Measurements from ENCODE around the gene C17orf50.
"Not testable (repeated sequence)": the region's sequence is repeated elsewhere in the genome, so short reads cannot be mapped to it uniquely, and the experiment has no call there.

The C17orf50 gene

DNA sequence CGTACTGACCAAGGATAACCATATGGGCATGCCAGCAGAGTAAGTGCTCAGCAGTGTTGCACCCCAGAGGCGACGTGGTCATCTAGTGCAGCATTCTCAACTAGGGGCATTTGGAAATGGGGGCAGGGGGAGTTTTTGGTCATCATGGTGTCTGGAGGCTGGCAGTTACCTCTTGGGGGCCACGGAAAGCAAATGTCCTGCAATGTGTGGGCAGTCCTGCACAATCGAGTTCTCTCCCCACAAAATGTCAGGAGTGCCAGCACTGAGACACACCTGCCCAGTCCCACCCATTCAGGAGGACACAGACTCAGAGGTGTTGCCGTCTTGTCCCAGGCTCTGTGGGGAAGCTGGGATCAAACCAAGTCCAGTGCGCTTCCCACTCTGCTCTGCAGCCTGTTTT, 26.3 kb upstream of the C17orf50 start:
- DNase-seq (ENCODE audit: low read depth), result no peak

DNA sequence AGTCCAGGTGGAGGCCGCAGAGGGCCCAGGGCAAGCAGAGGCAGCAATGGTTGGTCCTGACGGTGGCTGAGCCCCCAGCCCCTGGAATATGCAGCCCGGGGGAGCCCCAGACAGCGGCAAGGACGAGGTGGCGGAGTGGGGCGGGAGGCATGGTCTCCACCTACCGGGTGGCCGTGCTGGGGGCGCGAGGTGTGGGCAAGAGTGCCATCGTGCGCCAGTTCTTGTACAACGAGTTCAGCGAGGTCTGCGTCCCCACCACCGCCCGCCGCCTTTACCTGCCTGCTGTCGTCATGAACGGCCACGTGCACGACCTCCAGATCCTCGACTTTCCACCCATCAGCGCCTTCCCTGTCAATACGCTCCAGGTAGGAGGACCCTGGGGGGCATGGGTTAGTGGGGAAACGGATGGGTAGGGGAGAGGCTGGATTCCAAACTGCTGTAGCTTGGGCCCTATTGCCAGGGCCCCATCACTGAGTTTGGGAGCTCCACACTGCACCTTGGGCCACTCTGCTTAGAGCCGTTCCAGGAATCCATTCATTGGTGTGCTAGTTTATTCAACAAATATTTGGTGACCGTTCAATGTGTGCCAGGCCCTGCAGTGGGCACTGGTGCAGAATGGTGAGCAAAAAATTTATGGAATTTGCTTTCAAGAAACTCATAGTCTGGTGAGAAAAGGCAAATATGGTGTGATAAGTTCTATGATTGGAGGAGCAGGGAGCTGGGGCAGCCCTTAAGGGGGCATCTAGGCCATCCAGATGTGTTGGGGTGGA, 25.5 kb upstream of the C17orf50 start:
- DNase-seq (ENCODE audit: low read depth), result no peak

- no peak for DNase-seq (ENCODE audit: low read depth)
These were observed 24.5 kb upstream of the C17orf50 start for GRCh38 chr17:35736236-35736635.

DNA sequence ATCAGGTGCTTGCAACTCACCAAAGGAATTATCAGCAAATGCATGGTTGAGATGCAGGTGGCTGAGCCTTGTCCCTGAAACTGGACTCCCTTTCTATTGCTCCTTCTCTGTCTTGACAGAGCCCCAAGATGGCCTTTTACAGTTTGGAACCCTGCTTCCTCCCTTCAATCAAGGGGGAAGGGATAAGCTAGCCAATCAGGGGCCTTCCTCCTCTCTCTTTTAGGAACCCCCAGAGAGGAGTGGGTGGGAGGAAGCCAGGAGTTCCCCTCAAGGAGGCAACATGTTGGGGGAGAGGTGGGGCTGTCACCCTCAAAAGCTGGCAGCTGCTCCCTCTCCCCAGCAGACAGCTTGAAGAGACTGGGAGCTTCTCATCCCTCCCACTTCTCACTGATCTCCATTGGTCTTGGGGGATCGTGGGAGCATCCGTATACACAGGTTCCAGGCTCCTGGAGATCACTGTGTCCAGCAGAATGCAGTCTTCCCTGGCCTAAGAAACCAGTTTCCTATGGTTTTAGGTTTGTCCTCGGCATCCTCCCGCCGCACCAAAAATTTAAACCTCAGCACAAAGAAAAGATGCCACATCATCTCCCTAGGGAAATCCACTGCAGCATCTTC, 22.1 kb upstream of the C17orf50 start:
- DNase-seq (ENCODE audit: low read depth), result no peak

- no peak for DNase-seq (ENCODE audit: low read depth)
These were observed 20.5 kb upstream of the C17orf50 start for GRCh38 chr17:35740216-35740615.

GRCh38 chr17:35740997-35741931, 19.4 kb upstream of the C17orf50 start:
- no peak for DNase-seq (ENCODE audit: low read depth)

GRCh38 chr17:35742496-35742895, 18.2 kb upstream of the C17orf50 start:
- no peak for DNase-seq (ENCODE audit: low read depth)

GRCh38 chr17:35742896-35743477, 17.7 kb upstream of the C17orf50 start:
- DNase-seq (ENCODE audit: low read depth), result no peak

DNA sequence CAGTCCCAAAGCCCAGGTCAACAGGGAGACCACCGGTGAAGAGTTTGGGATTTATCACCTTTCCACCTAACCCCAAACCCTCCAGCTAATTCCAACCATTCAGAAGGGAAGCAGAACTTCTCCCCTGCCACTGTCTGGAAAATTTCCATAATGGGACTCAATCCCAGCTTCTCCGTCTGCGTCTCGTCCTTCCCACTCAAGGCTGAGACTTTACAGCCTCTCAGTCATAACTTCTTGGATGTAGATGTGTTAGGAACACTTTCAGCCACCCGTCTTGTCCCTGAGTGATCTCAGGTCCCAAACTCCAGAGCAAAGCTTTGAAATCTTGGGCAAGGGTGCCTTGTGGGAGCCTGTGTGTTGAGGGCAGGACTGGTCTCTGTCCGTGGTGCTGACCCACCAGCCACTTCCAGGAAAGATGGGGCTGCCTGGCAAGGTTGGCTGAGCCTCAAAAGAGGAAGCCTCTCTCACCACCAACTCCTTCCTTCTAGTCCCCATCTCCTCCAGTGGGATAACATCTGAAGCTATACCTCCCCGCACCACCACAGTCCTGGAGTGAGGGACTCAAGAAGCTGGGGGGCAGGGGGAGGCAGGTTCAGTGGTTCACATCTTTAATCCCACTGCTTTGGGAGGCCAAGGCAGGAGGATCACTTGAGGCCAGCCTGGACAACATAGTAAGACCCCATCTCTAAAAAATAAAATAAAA, 16.9 kb upstream of the C17orf50 start:
- no peak for DNase-seq (ENCODE audit: low read depth)

- no peak for DNase-seq (ENCODE audit: low read depth)
These were observed 15.9 kb upstream of the C17orf50 start for GRCh38 chr17:35744830-35745229.

DNA sequence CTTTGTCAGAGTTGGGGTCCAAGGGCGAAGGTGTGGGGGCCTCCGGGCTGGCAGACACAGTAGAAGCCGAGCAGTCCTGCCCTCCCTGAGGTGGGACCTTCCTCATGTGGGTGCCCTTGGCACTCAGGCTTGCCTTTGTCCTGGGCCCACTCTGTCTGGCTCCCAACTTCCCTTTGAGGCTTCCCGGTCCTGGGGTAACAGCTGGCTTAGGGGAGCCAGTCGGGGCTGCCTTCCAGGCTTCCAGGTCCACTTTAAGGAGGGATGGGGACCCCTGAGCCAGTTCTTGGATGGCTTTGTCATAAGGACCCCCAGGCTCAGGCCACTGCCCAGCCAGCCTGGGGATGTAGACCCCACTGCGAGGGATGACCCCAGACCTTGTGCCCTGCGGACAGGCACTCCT, 15.4 kb upstream of the C17orf50 start:
- DNase-seq (ENCODE audit: low read depth), result no peak

DNA sequence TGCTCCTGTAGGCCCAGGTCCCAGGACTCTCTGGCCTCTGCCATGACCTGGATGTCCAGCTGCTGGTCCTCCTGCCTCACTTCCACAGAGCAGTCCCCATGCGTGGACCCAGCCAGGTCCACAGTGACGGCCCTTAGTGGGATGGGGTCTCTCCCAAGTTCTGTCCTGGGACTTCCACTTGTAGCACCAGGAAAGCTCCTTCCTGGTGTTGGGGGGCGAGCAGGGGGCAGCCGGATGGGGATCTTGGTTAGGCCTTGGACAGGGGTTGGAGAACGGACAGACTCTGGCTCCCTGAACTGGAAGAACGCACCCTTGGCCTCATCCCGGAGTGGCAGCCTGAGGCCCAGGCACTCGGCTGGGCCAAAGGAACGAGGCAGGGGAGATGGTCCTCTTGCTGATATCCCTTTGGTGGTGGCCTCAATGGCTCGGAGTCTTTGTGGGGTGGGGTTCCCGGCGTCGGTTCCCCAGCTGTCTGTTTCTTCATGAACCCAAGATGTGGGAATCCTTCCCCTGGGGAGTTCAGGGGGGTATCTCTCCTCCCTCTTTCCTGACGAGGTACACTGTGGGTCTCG, 14.9 kb upstream of the C17orf50 start:
- DNase-seq (ENCODE audit: low read depth), result no peak

- peak; percentile 74 for DNase-seq (ENCODE audit: low read depth)
These were observed 13.1 kb upstream of the C17orf50 start for GRCh38 chr17:35747540-35748017.

- DNase-seq (ENCODE audit: low read depth), result no peak
These were observed 12.3 kb upstream of the C17orf50 start for GRCh38 chr17:35748341-35748841.

DNA sequence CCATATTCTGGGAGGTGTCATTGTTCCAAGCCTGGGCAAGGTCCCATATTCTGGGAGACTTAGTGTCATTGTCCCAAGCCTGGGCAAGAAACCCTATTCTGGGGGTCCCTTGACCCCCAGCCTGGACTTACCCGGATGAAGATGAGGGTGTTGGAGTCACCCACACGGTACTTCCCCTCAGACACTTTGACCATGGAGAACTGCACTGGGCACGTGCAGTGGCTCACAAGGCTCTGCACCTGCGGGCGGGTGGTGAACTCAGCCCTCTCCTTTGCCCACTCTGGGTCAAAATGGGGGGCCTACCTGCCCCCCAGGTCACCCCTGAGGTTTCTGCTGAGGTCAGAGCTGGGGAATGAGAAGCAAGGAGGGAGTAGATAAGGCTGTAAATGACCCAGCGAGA, 11.7 kb upstream of the C17orf50 start:
- DNase-seq (ENCODE audit: low read depth), result no peak

- no peak for DNase-seq (ENCODE audit: low read depth)
These were observed 10.9 kb upstream of the C17orf50 start for GRCh38 chr17:35749560-35750412.

DNA sequence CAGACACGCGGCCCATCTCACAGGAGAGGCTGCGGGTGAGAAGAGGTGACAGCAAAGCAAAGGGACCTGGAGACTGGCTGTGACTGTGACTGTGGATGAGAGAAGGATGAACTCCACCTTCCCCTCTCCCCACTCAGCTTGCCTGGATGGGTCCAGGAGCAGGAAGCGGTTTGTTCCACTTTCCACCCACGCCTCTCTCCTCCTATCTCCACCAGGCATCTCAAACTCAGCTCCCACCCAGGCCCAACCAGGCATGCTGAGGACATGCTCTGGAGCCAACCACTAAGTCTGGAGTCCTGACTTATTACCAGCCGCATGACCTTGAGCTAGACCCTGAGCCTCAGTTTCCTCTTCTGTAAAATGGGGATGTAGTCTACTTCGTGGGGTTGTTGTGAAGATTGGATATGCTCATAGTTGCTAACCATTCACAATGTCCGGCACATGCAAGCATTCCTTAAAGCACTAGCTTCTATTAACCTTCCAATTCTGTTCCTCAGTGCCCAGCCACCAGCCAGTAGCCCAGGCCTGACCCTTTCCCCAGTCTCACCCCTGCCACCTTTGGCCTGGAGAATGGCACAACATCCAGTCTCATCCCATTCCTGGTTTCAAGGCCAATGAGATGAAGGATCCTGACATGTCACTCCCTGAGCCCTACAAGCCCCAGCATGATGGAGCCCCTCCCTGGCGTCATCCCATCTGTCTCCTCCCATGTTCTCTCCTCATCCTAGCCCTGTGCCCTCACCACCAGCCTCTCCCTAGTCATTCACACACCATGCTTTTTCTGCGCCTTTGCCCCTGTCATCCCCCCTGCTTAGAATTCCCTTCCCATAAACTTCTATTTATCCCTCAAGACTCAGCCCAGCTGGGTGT, 9.9 kb upstream of the C17orf50 start:
- no peak for DNase-seq (ENCODE audit: low read depth)

DNA sequence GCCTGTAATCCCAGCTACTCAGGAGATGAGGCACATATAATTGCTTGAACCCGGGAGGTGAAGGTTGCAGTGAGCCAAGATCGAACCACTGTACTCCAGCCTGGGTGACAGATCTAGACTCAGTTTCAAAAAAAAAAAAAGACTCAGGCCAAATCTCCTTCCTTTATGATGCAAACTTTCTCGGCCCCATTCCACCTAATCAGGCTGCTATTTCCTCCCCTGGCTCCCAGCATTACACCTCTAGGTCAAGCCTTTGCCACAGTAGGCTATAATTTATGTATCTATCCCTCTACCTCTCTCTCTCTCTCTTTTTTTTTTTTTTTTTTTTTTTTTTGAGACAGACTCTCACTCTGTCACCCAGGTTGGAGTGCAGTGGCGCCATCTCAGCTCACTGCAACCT, 9.1 kb upstream of the C17orf50 start:
- not testable (repeated sequence) for DNase-seq (ENCODE audit: low read depth)

GRCh38 chr17:35752471-35752870, 8.2 kb upstream of the C17orf50 start:
- no peak for DNase-seq (ENCODE audit: low read depth)
